C4-2B (cell line): Measurements from ENCODE around the gene ZNF614.

Source experiments
- ZFX ChIP-seq: fragments of 450-650 bp; IDR thresholded peaks from 2 replicates; pipeline ENCODE4 v1.6.1; 2017
- TF ChIP-seq, protein P1 (sequence below): fragments of 450-650 bp; conservative IDR thresholded peaks from 2 replicates; pipeline ENCODE4 v1.5.1; 2017; ENCODE audit warnings: mild to moderate bottlenecking

DNA sequence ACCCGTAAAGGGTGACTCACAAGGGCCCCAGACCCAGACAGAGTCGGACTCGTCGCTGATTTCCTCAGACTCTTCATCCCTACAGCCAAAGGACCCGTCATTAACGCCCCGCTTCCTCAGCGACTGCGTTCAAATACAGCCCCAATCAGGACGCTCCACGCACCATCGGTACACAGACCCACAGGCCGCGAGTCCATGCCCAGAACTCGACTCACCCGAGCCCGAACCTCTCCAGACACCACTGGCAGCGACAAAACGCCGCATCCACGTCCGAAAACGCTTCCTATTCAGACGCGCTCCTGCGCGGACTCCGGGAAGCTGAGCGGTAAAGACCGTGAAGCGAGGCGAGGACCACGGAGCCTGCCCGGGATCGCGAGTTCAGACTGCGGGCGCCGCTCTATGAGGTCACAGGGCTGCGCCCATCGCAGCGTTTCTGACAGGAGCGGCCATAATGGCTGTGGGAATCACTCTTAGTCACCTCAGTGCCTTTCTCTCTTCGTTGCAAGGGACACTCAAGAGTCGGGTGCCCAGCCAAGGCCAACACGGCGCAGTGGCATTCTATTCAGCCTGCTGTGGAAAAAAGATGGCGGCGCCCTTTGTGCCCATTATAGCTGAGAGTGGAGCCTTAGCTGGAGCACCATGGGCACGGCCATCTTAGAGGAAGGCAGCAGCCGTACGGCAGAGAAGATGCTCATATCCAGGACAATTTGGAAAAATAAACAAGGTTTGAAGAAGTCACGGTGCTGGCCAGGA lies at the start of gene ZNF614:
- TF ChIP-seq, protein P1, sequence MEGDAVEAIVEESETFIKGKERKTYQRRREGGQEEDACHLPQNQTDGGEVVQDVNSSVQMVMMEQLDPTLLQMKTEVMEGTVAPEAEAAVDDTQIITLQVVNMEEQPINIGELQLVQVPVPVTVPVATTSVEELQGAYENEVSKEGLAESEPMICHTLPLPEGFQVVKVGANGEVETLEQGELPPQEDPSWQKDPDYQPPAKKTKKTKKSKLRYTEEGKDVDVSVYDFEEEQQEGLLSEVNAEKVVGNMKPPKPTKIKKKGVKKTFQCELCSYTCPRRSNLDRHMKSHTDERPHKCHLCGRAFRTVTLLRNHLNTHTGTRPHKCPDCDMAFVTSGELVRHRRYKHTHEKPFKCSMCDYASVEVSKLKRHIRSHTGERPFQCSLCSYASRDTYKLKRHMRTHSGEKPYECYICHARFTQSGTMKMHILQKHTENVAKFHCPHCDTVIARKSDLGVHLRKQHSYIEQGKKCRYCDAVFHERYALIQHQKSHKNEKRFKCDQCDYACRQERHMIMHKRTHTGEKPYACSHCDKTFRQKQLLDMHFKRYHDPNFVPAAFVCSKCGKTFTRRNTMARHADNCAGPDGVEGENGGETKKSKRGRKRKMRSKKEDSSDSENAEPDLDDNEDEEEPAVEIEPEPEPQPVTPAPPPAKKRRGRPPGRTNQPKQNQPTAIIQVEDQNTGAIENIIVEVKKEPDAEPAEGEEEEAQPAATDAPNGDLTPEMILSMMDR = no peak
- peak; percentile 63 for TF ChIP-seq ZFX
